Activated CD8-positive, alpha-beta memory T cell treated with anti-CD3 and anti-CD28 coated beads for 4 hours (primary cell): ENCODE results near the gene MTCP1.

Experiments used
- DNase-seq, 2 donors: peaks; one replicate each; pipeline ENCODE4 v3.0.0-alpha.2; 2020; ENCODE audit warnings: low read depth in 2 of 2

Gene MTCP1

GRCh38 chrX:155053656-155054055 lies 17.3 kb downstream of the MTCP1 start:
- no peak for DNase-seq

- DNase-seq = no peak
These were observed 18.0 kb downstream of the MTCP1 start for GRCh38 chrX:155052738-155053498.

- DNase-seq = no peak
These were observed 21.8 kb downstream of the MTCP1 start for GRCh38 chrX:155048977-155049619.

- DNase-seq = no peak
These were observed 24.0 kb downstream of the MTCP1 start for GRCh38 chrX:155046811-155047528.

- DNase-seq = no peak
These were observed 24.7 kb downstream of the MTCP1 start for GRCh38 chrX:155046129-155046810.

- no peak for DNase-seq
These were observed 35.2 kb downstream of the MTCP1 start for GRCh38 chrX:155035688-155036087.

GRCh38 chrX:155031657-155032056 lies 39.3 kb downstream of the MTCP1 start:
- no peak for DNase-seq

- no peak for DNase-seq
These were observed 42.1 kb downstream of the MTCP1 start for GRCh38 chrX:155028877-155029291.

GRCh38 chrX:155028129-155028528 lies 42.8 kb downstream of the MTCP1 start:
- no peak for DNase-seq

GRCh38 chrX:155027509-155028066 lies 43.3 kb downstream of the MTCP1 start:
- no peak for DNase-seq

- peak; percentile 84 to 92 for DNase-seq
These were observed 44.0 kb downstream of the MTCP1 start, which contains the start of gene FUNDC2 for GRCh38 chrX:155026727-155027508. Gene FUNDC2, plus strand, starts transcription at chrX:155026844. Its CDS starts 95 bp downstream, at chrX:155026939.

- no peak for DNase-seq
These were observed 44.6 kb downstream of the MTCP1 start for GRCh38 chrX:155026420-155026726.

- DNase-seq = no peak
These were observed 46.8 kb downstream of the MTCP1 start for GRCh38 chrX:155023907-155024833.

GRCh38 chrX:155022585-155022984 lies 48.4 kb downstream of the MTCP1 start, which contains the start of gene F8:
Gene F8, minus strand, starts transcription at chrX:155022723. Its CDS starts 171 bp downstream, at chrX:155022552.
- no peak for DNase-seq

GRCh38 chrX:155020591-155020990 lies 50.3 kb downstream of the MTCP1 start:
- DNase-seq = no peak
